Dermis blood vessel endothelial cell (primary cell): Measurements from ENCODE around the gene SNX12. TPM values are rescaled to one million over a fixed set of nuclear protein-coding genes. Genes with fewer than 3 reads are reported as not detected.
"Not testable (repeated sequence)": the region's sequence is repeated elsewhere in the genome, so short reads cannot be mapped to it uniquely, and the experiment has no call there.

Experiments used
- DNase-seq: peaks from one replicate; pipeline ENCODE4 v3.0.0; 2010
- total RNA-seq: library from RNA; depleted of rRNA; stranded (reverse); fragments of >200 nt; gene quantifications from 2 replicates; pipeline ENCODE4 v1.2.3, GENCODE V29; 2014

The SNX12 gene
- total RNA-seq, 1 donor from 2014 or later: 71.5 TPM

GRCh38 chrX:71085900-71086299, 17.8 kb upstream of the SNX12 start:
- no peak for DNase-seq

GRCh38 chrX:71082822-71083221, 14.7 kb upstream of the SNX12 start:
- no peak for DNase-seq

GRCh38 chrX:71082124-71082647, 14.1 kb upstream of the SNX12 start:
- DNase-seq: no peak

GRCh38 chrX:71081330-71082123, 13.4 kb upstream of the SNX12 start:
- peak; percentile 66 for DNase-seq

GRCh38 chrX:71070531-71070930, 2.4 kb upstream of the SNX12 start:
- no peak for DNase-seq

GRCh38 chrX:71067712-71068043, 456 bp downstream of the SNX12 start:
- DNase-seq: no peak

GRCh38 chrX:71067089-71067488, 1.0 kb downstream of the SNX12 start:
- DNase-seq: peak; percentile 8

GRCh38 chrX:71060127-71060526, 8.0 kb downstream of the SNX12 start:
- no peak for DNase-seq

- no peak for DNase-seq
These were observed 10.1 kb downstream of the SNX12 start for GRCh38 chrX:71057848-71058530.

- DNase-seq: no peak
These were observed 11.3 kb downstream of the SNX12 start for GRCh38 chrX:71056867-71057266.

- DNase-seq: peak; percentile 78
These were observed 14.9 kb downstream of the SNX12 start for GRCh38 chrX:71053217-71053621.

GRCh38 chrX:71052721-71053120, 15.4 kb downstream of the SNX12 start:
- DNase-seq: peak; percentile 6

- not testable (repeated sequence) for DNase-seq
These were observed 20.2 kb downstream of the SNX12 start for GRCh38 chrX:71047891-71048290.

- DNase-seq: peak; percentile 15
These were observed 50.7 kb downstream of the SNX12 start for GRCh38 chrX:71017396-71017939.

Other genes starting within 250 kb of the SNX12 start
- gene TEX11, start 159.6 kb downstream of the SNX12 start, total RNA-seq: not detected in 2 replicates
- gene SLC7A3, start 137.2 kb downstream of the SNX12 start, total RNA-seq: not detected in 2 replicates
- gene FOXO4, start 27.5 kb upstream of the SNX12 start, total RNA-seq: 7.3 and 8.2 TPM in 2 replicates
- gene CXorf65, start 38.4 kb upstream of the SNX12 start, total RNA-seq: not detected in 2 replicates
- 0.51 TPM in 1 of 2 replicates, not detected in the other for gene IL2RG, start 43.2 kb upstream of the SNX12 start, total RNA-seq
- gene MED12, start 50.3 kb upstream of the SNX12 start, total RNA-seq: 39.3 and 85.7 TPM in 2 replicates
- gene NLGN3, start 76.5 kb upstream of the SNX12 start, total RNA-seq: under 0.01 and 0.09 TPM in 2 replicates
- not detected in 2 replicates for gene GJB1, start 154.9 kb upstream of the SNX12 start, total RNA-seq
- 13.8 and 25.9 TPM in 2 replicates for gene ZMYM3, start 185.8 kb upstream of the SNX12 start, total RNA-seq
- gene NONO, start 215.3 kb upstream of the SNX12 start, total RNA-seq: 445 and 525 TPM in 2 replicates
- gene ITGB1BP2, start 233.4 kb upstream of the SNX12 start, total RNA-seq: 1.3 and 2.0 TPM in 2 replicates